K562 (cell line): ENCODE measurements around the gene ANKRD10. TPM values are rescaled to one million over a fixed set of nuclear protein-coding genes. Genes with fewer than 3 reads are reported as not detected.

Experiments used
- ATF4 ChIP-seq: fragments of 450-650 bp; formaldehyde crosslinking; IDR thresholded peaks from 2 replicates; pipeline ENCODE4 v1.4.0; 2022; ENCODE audit warnings: mild to moderate bottlenecking, moderate library complexity
- BCOR ChIP-seq: fragments of 450-650 bp; IDR thresholded peaks from 2 replicates; pipeline ENCODE4 v1.6.1; 2016
- BRF2 ChIP-seq: IDR thresholded peaks from 3 replicates; pipeline ENCODE4 v1.6.1; 2011; ENCODE audit warnings: borderline replicate concordance, mild to moderate bottlenecking; ENCODE audit not compliant: insufficient read length, insufficient read depth
- ETV6 ChIP-seq, 3 experiments: fragments of 150-350 bp in 1 of 3; sonication (generic) in 1 of 3; formaldehyde crosslinking in 1 of 3; IDR thresholded peaks; 2 replicates each; pipeline versions ENCODE4 v1.6.1 to v1.8.0; 2014 to 2022; ENCODE audit warnings: borderline replicate concordance in 2 of 3, low read depth in 2 of 3, antibody characterized with exemption in 1 of 3, low read length in 1 of 3, mild to moderate bottlenecking in 1 of 3, missing genetic modification reagents in 1 of 3
- GABPA ChIP-seq: fragments of 200-800 bp; sonication (Bioruptor generic); conservative IDR thresholded peaks from 2 replicates; pipeline ENCODE4 v1.6.1; 2016; ENCODE audit warnings: low read depth, missing genetic modification characterization, missing compliant biosample characterization
- GTF2F1 ChIP-seq: IDR thresholded peaks from 2 replicates; pipeline ENCODE4 v1.6.1; 2011; ENCODE audit warnings: low read depth, low read length, improper control_type of control experiment
- HDAC6 ChIP-seq: IDR thresholded peaks from 2 replicates; pipeline ENCODE4 v1.6.1; 2012; ENCODE audit warnings: low read depth, mild to moderate bottlenecking, control low read depth, inconsistent platforms, low read length, moderate library complexity
- NFE2 ChIP-seq: IDR thresholded peaks from 2 replicates; pipeline ENCODE4 v1.6.1; 2014; ENCODE audit warnings: antibody characterized with exemption, low read depth
- PHF21A ChIP-seq: fragments of 450-650 bp; IDR thresholded peaks from 2 replicates; pipeline ENCODE4 v1.6.1; 2017; ENCODE audit warnings: low read depth, borderline replicate concordance
- POLR2H ChIP-seq: IDR thresholded peaks from 2 replicates; pipeline ENCODE4 v1.6.1; 2016; ENCODE audit warnings: missing genetic modification characterization, low read depth, mild to moderate bottlenecking, control low read depth, missing compliant biosample characterization, moderate library complexity
- PRDM10 ChIP-seq: fragments of 450-650 bp; IDR thresholded peaks from 2 replicates; pipeline ENCODE4 v1.6.1; 2018; ENCODE audit not compliant: partially characterized antibody
- TBP ChIP-seq: optimal IDR thresholded peaks from 2 replicates; pipeline ENCODE3; 2011; ENCODE audit warnings: low read depth, low read length, improper control_type of control experiment
- ZNF184 ChIP-seq: sonication (generic); formaldehyde crosslinking; IDR thresholded peaks from 2 replicates; pipeline ENCODE4 v1.5.0; 2020; ENCODE audit warnings: missing genetic modification reagents
- ZNF766 ChIP-seq: fragments of 200-800 bp; sonication (Bioruptor generic); conservative IDR thresholded peaks from 2 replicates; pipeline ENCODE4 v1.6.1; 2016; ENCODE audit warnings: missing genetic modification characterization, missing compliant biosample characterization
- ZNF778 ChIP-seq: fragments of 450-650 bp; formaldehyde crosslinking; IDR thresholded peaks from 2 replicates; pipeline ENCODE4 v1.4.0; 2020; ENCODE audit warnings: mild to moderate bottlenecking, moderate library complexity
- polyA plus RNA-seq, 8 experiments: library from polyadenylated mRNA; depleted of rRNA in 4 of 8; stranded (reverse) in 5 of 8; unstranded in 3 of 8; fragments of >200 nt; fragmentation: Nextera tagmentation in 2 of 8; fragmentation: Illumina TruSeq in 1 of 8; extraction: Ambion mirVana in 2 of 8; extraction: Trizol in 1 of 8; gene quantifications; 2 replicates each; pipeline versions ENCODE4 v1.2.1 to v1.2.3, GENCODE V29; 2011 to 2014; ENCODE audit warnings: inconsistent platforms in 1 of 8, missing spikeins in 1 of 8
- total RNA-seq, 7 experiments: library from RNA; depleted of rRNA in 6 of 7; stranded (reverse); fragments of >200 nt in 6 of 7; fragmentation: Illumina TruSeq in 2 of 7; extraction: Trizol in 2 of 7; gene quantifications; 2 replicates each; pipeline versions ENCODE4 v1.2.1 to v1.2.3, GENCODE V29; 2011 to 2021; ENCODE audit warnings: low replicate concordance in 1 of 7
- TF ChIP-seq, protein P1 (sequence below): fragments of 250-450 bp; sonication (Bioruptor Pico); IDR thresholded peaks from 2 replicates; pipeline ENCODE4 v1.8.0; 2022; ENCODE audit warnings: inconsistent platforms, mild to moderate bottlenecking, moderate library complexity, borderline replicate concordance
- TF ChIP-seq, protein P2 (sequence below): fragments of 450-650 bp; formaldehyde crosslinking; conservative IDR thresholded peaks from 2 replicates; pipeline ENCODE4 v1.4.0; 2022; ENCODE audit warnings: mild to moderate bottlenecking, missing genetic modification characterization
- TF ChIP-seq, protein P3 (sequence below): fragments of 450-650 bp; IDR thresholded peaks from 2 replicates; pipeline ENCODE4 v1.6.1; 2016; ENCODE audit warnings: antibody characterized with exemption

Gene ANKRD10
- total and polyA plus RNA-seq, 9 of the 15 experiments (the other 6 are each of a cell fraction or from before 2014, with no cell fraction given), result 21.7 to 183 (median 45.0) TPM

DNA sequence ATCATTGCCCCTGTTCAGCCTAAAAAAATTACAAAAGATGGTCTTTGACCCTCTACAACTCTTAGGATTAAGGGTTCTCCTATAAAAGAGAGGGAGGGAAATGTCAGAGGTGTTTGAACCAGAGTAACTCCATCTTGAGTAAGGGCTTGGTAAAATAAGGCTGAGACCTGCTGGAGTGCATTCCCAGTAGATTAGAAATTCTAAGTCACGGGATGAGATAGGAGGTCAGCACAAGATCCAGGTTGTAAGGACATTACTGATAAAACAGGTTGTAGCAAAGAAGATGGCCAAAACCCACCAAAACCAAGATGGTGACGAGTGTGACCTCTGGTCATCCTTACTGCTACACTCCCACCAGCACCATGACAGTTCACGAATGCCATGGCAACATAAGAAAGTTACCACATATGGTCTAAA, 48.7 kb upstream of the ANKRD10 start (continued):
- TF ChIP-seq, protein P1, sequence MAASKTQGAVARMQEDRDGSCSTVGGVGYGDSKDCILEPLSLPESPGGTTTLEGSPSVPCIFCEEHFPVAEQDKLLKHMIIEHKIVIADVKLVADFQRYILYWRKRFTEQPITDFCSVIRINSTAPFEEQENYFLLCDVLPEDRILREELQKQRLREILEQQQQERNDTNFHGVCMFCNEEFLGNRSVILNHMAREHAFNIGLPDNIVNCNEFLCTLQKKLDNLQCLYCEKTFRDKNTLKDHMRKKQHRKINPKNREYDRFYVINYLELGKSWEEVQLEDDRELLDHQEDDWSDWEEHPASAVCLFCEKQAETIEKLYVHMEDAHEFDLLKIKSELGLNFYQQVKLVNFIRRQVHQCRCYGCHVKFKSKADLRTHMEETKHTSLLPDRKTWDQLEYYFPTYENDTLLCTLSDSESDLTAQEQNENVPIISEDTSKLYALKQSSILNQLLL (CRISPR knock-in tag), result no peak
- no peak for TF ChIP-seq PRDM10
- no peak for TF ChIP-seq GABPA (tag)
- no peak for TF ChIP-seq TBP
- TF ChIP-seq, protein P2, sequence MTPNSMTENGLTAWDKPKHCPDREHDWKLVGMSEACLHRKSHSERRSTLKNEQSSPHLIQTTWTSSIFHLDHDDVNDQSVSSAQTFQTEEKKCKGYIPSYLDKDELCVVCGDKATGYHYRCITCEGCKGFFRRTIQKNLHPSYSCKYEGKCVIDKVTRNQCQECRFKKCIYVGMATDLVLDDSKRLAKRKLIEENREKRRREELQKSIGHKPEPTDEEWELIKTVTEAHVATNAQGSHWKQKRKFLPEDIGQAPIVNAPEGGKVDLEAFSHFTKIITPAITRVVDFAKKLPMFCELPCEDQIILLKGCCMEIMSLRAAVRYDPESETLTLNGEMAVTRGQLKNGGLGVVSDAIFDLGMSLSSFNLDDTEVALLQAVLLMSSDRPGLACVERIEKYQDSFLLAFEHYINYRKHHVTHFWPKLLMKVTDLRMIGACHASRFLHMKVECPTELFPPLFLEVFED, result peak; percentile 89
- no peak for TF ChIP-seq GTF2F1
- no peak for TF ChIP-seq ZNF778 (CRISPR knock-in tag)
- TF ChIP-seq BRF2, result no peak
- TF ChIP-seq, protein P3, sequence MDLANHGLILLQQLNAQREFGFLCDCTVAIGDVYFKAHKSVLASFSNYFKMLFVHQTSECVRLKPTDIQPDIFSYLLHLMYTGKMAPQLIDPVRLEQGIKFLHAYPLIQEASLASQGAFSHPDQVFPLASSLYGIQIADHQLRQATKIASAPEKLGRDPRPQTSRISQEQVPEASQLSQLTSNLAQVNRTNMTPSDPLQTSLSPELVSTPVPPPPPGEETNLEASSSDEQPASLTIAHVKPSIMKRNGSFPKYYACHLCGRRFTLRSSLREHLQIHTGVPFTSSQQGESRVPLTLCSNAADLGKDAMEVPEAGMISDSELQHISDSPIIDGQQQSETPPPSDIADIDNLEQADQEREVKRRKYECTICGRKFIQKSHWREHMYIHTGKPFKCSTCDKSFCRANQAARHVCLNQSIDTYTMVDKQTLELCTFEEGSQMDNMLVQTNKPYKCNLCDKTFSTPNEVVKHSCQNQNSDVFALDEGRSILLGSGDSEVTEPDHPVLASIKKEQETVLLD, result peak; percentile 30; the same call in 1 of the 2 replicates
- TF ChIP-seq ZNF766 (CRISPR knock-in tag), result peak; percentile 94
- TF ChIP-seq HDAC6, result no peak
- peak; percentile 76 for TF ChIP-seq ATF4 (CRISPR knock-in tag)
- TF ChIP-seq PHF21A, result no peak
- TF ChIP-seq POLR2H (tag), result peak; percentile 33; the same call in 1 of the 2 replicates
- no peak for TF ChIP-seq ZNF184 (CRISPR knock-in tag)
- no peak for TF ChIP-seq NFE2
- TF ChIP-seq ETV6 (IDR thresholded peaks at IDR 0.05; ENCODE audit: borderline replicate concordance in 1 of 2, low read depth in 2 of 2, low read length in 1 of 2), result no peak
- no peak for TF ChIP-seq ETV6 (CRISPR knock-in tag; IDR thresholded peaks at IDR 0.05; ENCODE audit: borderline replicate concordance)
- TF ChIP-seq BCOR, result no peak
